ENCODE data around the gene ANKRD12.
"Not testable (repeated sequence)": the region's sequence is repeated elsewhere in the genome, so short reads cannot be mapped to it uniquely, and the experiment has no call there.

ANKRD12 gene
- total RNA-seq: 339 to 508 (median 411) reads per million in 4 experiments

DNA sequence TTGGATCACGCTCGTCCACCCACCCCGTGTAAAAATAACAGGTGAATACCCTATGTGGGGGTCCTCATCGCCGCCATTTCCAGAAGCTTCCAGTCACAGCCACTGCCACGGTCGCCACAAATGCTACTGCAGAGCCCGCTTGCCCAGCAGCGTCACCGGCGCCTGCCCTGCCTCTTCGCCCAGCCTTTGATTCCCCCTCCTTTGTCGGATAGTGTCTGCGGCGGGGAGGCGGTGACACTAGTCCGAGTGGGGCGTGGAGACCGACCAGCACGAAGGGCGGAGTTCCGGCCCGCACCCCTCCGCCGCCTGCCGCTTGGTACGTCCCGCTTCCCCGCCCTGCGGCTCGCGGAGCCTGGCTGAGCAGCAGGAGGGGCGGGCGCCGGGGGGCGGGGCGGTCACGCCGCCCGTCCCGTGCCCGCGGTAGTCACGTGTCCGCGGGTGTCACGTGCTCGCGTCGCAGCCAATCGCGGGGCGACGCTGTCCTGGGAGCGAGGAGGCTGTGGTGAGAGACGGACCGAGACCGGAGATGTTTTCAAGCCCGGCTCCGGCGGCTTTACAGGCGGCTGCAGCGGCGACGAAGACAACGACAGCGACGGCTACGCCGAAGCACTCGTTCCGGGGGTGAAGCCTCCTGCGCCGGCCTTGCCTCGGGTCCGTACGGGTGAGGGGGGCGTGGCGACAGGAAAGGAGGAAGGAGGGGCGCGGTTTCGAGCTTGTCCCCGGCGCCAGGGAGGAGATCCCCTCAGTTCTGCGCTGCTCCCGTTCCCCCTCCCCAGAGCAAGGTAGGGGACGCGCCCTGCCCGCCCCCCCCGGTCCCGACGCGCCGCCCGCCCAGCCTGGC lies at the start of gene ANKRD12:
Gene ANKRD12 (plus strand): TSS at position 467 of the 841 bp plus-strand sequence. CDS start 45,652 bp downstream, outside the sequence.
- DNase-seq: peak; percentile 92

DNA sequence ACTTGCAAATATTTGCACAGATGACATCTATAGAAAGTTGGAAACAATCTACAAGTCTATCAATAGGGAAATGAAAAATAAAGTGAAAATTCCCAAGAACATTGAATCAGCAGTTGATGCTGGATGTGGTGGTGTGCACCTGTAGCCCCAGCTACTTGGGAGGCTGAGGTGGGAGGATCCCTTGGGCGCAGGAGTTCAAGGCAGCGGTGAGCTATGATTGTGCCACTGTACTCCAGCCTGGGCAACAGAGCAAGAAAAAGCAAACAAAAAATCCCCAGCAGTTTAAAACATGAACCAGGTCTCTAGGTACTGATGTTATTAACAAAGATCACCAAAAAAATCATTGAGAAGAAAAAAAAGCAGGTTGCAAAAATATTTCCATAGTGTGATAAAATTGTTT lies 49.4 kb upstream of the ANKRD12 start:
- DNase-seq: no peak

DNA sequence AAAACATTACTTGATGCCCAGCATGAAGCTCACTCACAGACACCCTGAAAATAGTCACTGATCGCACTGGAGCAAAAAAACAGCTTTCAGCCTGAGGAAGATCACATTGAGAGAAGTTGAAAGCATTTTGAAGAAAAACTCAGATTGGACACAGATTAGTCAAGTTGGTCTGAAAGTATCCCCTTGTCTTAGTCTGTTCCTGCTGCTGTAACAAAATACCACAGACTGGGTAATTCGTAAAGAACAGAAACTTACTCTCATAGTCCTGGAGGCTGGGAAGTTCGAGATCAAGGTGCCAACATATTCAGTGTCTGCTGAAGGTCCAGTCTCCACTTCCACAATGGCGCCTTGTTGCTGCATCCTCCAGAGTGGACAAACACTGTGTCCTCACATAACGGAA lies 48.3 kb upstream of the ANKRD12 start:
- no peak for DNase-seq

DNA sequence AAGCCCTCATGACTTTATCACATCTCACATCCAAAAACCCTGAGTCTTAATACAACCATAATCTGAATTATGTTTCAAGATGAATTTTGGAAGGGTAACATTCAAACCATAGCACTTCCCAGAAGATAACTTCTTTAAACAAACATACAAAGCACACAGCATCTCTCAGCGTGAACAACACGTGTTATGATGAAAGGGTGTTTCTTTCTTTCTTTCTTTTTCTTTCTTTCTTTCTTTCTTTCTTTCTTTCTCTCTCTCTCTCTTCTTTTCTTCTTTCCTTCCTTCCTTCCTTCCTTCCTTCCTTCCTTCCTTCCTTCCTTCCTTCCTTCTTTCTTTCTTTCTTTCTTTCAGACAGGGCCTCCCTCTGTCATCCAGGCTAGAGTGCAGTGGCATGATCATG lies 47.9 kb upstream of the ANKRD12 start:
- DNase-seq: not testable (repeated sequence)

DNA sequence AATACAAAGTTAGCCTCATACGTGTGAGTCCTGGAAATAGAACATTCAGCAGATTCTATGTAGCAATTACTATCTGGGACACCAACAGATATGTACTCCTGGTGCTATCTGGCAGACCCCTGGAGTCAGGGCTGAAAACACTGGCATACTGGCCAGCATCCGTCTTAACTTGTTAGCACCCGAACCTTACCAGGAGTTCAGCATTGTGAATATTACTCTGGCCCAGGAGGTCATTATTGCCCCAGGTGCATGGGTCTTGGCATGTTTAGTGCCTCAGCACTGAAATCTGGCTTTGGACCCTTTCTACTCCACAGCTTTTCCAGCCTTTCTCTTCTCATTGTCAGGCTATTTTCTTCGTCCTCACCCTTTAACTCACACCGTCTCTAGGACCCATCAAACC lies 46.0 kb upstream of the ANKRD12 start:
- DNase-seq: no peak

DNA sequence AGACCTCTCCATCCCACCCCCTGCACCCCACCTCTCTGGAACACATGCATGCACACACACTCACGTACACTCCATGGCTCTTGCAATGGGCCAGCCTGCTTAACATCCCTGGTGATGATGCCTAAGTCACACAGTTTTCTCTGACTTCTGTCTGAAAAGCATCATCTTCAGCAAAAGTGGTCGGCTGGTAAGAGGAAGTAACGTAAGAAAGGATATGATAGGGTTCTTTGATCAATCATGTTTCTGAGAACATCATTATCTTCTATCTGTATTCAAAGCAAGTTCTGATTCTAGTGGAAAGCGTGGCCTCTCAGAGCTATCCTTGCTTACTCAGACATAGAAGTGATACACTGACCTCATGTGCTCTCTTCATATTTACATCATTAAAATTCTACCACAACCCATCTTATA lies 45.5 kb upstream of the ANKRD12 start:
- DNase-seq: no peak

DNA sequence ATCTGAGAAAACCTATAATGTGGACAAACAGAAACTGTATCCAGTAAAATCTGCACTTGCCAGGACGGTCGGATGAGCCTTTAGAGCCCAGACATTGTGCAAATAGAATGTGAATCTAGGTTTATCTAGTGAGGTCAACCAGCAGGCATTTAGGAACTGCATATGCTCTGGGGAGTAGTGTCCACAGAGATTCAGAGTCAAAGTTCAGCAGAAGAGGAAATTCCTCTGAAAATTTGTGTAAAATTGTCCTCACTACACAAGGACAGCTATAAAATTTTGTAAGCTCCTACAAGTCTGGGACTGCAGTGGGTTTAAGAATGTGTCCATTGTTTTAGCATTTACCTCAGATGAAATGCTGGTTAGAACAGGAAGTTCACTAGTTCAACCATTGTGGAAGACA lies 43.9 kb upstream of the ANKRD12 start:
- no peak for DNase-seq

DNA sequence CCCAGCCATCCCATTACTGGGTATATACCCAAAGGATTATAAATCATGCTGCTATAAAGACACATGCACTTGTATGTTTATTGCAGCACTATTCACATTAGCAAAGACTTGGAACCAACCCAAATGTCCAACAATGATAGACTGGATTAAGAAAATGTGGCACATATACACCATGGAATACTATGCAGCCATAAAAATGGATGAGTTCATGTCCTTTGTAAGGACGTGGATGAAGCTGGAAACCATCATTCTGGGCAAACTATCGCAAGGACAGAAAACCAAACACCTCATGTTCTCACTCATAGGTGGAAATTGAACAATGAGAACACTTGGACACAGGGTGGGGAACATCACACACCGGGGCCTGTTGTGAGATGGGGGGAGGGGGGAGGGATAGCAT lies 43.5 kb upstream of the ANKRD12 start:
- not testable (repeated sequence) for DNase-seq

DNA sequence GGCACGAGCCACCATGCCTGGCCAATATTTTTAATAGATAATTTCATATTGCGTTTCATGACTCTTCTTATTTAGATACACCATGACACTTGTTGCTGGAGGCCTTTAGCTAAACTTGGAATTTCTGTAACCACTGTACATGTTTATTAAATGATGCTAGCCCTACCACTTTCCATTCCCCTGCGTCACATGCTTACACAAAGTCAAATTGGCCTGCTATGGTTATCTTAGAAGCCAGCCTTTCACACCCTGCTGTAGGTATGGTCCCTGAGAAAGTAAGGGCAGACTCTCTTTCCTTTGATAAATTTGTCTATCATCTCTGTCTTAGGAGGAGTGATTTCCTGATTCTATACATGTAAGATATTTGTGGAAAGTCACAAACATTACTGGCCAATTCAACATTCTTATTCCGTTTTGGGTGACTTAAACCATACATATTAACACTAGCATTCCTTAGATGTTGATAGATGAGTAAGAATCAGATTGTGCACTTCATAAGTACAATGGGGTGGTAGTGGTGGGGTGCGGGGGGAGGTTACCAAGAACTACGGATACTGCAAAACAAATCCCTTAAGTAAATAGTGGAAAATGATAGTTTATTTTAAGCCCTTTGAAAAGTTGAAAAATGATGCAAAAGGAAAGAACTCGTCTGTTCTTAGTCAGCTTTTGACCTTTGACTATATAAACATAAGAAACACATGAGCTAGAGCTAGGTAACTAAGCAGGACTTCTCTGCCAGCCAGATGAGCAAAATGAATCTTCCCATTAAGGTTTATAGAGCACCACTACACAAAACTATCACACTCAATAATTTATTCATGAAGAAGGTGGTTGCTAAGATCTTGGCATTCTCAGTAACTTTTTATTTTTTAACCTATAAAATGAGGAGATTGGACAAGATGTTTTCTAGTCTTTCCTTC lies 42.0 kb upstream of the ANKRD12 start:
- DNase-seq: no peak

DNA sequence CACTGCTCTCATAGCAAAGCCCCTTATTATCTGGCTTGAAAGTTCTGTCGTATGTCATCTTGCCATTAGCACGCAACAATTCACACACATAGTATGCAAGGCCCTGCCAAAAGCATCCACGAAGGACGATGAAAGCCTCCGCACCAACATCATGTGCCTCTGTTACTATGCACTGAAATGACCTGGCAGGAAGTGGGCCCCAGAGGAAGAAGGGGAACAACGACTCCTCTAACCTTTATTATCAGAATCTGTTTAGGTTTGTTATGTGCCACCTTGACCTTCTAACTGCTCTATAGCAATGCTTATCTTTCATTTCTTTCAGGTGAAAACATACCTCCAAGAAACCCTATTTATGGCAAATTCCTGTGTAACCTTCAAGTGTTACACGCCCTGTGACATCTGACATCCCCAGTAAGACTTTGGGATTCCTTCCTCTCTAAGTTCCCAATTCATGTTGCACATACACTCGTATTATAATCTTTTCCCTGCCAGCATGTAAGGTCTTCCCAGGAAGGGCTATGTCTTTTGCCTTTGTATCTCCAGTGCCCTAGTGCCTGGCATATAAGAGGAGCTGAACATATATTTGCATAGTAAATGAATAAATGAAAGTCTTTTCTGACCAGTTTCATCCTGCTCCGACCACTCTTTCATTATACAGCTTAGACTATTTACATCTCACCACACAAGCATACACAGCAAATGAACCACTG lies 41.1 kb upstream of the ANKRD12 start:
- DNase-seq: no peak

DNA sequence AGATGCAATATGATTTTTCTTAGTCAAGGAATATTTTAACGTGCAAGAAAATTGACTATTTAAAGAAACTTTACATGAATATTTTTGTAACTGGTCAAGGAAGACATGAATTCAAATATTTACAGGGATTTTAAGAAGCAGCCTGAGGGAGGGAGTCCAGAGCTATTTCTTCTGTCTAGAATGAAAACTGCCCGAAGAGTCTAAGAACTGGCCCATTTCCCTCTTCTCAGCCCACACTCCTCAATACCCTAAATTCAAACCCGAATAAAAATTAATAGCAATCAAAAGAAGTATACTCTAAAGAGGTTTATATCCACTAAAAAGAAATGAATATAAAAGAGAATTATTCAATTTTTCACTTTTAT lies 40.6 kb upstream of the ANKRD12 start:
- DNase-seq: no peak

DNA sequence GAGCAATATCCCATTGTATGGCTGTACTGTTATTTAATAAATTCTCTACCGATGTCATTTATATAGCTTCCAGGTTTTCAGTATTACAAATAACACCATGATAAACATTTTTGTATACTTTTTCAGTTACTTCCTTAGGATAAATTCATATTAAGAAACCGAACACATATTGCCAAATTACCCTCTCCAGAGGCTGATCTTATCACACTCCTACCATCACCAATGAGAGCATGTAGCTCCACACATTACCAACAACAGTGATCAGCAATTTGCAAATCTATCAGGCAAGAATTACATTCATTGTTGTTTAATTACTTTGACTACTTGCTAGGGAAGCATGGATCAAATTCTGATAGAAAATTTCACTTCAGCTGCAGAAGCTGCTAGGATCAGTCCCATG lies 39.9 kb upstream of the ANKRD12 start:
- no peak for DNase-seq

DNA sequence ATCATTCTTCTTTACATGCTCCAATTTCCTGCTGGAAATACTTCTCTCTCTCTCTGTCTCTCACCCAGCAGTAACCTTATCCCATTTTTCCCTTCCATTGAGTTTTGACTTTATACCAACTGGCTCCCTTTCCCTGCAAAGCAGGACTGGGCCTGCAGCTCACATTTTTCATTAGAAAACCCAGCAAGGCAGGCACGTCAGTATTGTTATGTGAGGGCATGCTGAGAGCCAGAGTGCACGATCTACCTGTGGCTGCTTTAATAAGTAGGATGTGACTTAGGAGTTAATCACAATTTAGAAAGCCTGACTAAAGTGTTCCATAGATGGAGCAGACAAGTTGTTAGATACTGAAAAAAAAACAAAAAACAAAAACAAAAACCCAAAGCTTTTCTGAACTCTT lies 39.2 kb upstream of the ANKRD12 start:
- DNase-seq: no peak

DNA sequence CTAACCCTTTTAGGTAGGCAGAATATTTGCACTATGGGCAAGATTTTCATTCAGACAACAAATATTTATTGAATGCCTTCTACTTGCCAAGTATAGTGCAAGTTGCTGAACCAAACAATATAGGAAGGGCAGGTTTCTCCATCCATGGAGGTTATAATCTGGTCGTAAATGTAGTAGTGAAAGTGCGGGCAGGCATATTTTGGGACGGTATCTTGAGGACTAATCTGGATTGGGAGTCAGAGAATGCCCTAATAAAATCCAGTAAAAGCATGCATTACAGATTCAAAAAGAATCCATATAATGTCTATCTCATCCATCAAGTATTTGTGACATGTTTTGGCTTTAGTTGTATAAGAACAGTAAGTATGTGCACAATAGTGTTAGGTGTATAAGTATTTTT lies 35.8 kb upstream of the ANKRD12 start:
- DNase-seq: no peak

DNA sequence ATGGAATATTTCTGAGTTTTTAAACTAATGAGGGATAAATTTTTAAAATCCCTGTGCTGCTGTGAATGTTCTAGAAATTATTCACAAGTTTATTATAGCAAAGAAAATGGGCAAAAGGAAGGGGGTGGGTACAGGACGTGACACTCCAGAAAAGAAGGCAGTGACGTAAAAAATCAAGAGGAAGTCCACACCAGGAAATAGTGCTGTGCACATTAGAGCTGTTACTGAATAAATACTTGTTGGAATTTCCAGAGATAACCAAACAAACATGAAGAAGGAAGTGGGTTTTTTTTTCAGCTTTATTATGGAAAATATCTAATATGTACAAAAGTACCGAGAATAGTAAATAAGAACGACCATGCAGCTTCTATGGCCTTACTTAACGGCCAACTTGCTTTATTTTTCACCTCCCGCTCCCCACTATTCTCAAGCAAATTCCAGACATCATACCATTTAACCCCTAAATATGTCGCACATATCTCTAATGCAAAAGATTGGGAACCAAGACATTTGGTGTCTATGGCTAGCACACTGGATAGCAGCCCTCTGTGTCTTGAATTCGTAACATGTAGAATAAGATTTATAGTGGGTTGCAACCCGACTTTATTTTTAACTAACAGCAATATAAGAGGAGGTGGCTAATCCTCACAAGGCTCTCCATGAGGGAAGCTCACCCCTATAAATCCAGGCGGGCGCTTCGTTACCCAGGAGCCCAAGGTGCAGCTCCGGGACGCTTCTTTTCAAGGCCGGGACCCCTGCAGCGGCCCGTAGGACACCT lies 34.7 kb upstream of the ANKRD12 start:
- DNase-seq: no peak

DNA sequence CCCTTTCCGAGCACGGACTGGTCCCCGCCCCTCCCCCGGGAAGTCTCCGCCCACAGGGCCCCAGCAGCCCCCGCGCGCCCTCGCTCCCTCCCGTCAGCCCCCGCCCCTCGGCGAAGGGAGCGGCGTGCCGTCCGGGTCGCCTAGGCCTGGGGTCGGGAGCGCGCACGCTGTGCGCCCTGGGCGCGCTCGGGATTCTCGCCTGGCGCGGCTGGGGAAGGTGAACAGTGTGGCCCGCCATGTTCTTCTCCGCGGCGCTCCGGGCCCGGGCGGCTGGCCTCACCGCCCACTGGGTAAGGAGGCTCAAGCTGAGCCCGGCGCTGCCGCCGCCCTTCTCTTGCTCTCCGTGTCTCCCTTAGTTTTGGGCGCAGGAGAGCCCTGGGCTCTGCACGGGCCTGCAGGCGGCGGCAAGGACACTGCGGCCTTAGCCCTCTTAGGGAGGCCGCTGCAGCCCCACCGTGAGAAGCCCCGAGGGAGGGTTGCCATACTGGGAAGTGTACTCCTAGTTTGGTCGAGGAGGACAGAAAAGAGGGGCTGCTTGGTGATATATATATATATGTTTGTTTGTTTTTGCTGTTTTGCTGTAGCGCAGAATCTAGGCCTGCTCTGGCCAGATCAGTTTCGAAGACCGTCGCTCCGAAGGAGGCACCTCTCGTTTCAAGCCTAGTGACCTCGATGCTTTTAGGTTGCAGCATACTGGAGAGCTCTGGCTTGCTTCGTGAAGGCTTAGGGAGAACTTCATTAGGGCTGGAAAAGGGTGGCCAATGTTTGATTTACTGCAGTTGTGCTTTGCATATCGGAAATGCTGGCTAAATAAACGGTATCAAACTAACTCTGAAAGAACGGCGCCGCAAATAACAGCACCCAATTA lies 33.8 kb upstream of the ANKRD12 start, which contains the start of gene NDUFV2:
Gene NDUFV2 (plus strand): TSS at position 192 of the 868 bp plus-strand sequence. CDS start 45 bp downstream, at position 237.
- peak; percentile 92 for DNase-seq

DNA sequence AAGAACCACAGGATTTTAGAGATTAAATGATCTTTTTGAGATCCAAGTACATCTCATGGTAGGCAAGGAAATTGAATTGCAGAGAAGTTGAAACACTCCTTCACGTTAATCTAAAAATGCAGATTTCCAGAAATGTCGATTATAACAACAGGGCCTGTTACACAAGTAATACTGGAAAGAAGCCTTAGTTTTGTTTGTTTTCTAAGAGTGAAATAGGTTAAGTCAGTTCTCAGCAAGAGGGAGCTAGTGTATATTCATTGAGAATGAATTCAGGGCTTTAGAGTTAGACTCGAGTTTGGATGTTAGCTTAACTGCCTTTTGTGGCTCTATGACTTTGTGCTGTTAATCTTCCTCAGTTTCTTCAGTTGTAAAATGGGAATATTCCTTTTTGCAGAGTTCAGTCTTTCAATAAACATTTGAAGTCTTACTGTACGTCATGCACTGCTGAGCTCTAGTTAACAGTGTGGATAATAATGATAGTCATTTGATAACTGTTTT lies 33.2 kb upstream of the ANKRD12 start:
- no peak for DNase-seq

DNA sequence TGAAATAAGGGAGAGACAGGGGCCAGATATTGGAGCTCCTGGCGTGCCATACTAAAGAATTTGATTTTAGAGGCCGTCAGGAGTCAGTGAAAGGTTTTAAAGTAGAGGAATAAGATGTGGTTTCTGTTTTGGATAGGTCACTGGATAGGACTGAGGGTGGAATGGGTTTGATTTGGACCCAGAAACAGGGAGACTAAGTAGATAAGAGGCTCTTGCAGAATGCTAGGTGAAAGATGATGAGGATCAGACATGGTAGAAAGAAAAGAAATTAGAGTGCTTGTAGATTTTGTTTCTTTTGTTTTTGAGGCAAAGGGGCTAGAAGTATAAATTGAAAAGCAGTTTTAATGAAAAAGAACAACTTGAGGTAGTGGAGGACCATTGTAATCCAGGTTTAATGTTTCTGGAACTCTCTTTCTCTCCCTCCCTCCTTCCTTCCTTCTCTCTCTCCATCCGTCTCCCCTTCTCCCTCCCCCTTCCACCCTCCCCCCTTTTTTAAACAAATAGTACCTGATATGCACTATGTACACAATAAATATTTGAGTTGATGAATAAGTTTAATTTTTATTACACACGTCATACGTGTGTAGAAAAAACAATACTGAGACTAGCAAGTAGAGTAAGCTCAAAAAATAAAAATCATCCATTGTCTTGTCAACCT lies 32.2 kb upstream of the ANKRD12 start:
- DNase-seq: no peak

DNA sequence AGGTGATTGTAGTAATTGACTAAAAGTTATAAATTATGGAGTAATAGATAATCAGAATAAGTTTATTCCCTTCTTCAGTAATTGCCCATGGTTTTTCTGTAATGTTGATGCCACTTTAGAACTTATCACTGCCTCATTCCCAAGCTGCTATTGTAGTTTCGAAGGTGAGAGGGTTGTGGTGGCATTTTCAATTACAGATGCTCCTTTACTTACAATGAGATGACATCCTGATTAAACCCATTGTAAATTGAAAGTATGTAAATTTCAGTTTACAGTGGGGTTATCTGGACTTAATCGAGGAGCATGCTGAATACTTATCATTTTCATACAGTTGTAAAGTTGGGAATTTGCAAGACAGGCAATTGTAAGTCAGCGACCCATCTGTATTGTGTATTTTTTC lies 31.2 kb upstream of the ANKRD12 start:
- no peak for DNase-seq

DNA sequence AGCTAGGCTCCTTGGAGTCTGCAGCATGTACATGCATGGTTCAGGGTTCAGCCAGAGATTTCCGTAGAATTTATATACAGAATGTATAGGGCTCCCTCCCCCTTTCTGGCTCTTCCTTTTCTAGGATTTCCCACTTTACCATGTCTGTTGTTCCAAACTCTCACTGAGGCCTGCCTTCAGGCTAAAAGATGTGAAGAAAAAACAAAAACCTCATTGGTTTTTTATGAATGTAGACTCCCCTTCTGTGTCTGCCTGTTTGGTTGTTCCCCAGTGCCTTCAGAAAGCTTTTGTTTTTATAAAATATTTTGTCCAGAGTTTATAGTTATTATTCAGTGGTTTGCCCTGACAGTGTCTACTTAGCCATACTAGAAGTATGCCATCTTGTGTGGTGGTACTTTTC lies 30.5 kb upstream of the ANKRD12 start:
- DNase-seq: no peak
